Fibroblast of lung (primary cell): ENCODE data around the gene ANKRD45.
"Not testable (repeated sequence)": the region's sequence is repeated elsewhere in the genome, so short reads cannot be mapped to it uniquely, and the experiment has no call there.

Experiments
- CTCF ChIP-seq, 2 donors: IDR thresholded peaks in 1 of 2; conservative IDR thresholded peaks in 1 of 2; 1 replicate in 1 of 2; 2 replicates in 1 of 2; pipeline ENCODE4 v1.5.1; 2011 to 2012; ENCODE audit warnings: low read length in 2 of 2, control low read depth in 1 of 2, inconsistent platforms in 1 of 2, low read depth in 1 of 2, mild to moderate bottlenecking in 1 of 2
- EZH2 ChIP-seq: IDR thresholded peaks from 2 replicates; pipeline ENCODE4 v1.5.1; 2012; ENCODE audit warnings: low read length, control low read depth, mild to moderate bottlenecking; ENCODE audit errors: missing control alignments

GRCh38 chr1:173680152-173680551, 10.5 kb upstream of the ANKRD45 start:
- TF ChIP-seq CTCF (conservative IDR thresholded peaks at IDR 0.05 in 1 of 2, IDR thresholded peaks at IDR 0.05 in 1 of 2; ENCODE audit: low read depth in 1 of 2, low read length in 2 of 2); EZH2: not testable (repeated sequence)
